ENCODE results near the gene NBPF1. TPM values are rescaled to one million over a fixed set of nuclear protein-coding genes. Genes with fewer than 3 reads are reported as not detected.
A peak's percentile ranks its signal among the peaks of the same experiment; 100 is the strongest.
"Not testable (repeated sequence)": the region's sequence is repeated elsewhere in the genome, so short reads cannot be mapped to it uniquely, and the experiment has no call there.

Gene NBPF1
- total and polyA plus RNA-seq, 9 of the 15 experiments (the other 6 are each of a cell fraction or from before 2014, with no cell fraction given), result 5.2 to 42.6 (median 24.1) TPM

- TF ChIP-seq, protein P1, sequence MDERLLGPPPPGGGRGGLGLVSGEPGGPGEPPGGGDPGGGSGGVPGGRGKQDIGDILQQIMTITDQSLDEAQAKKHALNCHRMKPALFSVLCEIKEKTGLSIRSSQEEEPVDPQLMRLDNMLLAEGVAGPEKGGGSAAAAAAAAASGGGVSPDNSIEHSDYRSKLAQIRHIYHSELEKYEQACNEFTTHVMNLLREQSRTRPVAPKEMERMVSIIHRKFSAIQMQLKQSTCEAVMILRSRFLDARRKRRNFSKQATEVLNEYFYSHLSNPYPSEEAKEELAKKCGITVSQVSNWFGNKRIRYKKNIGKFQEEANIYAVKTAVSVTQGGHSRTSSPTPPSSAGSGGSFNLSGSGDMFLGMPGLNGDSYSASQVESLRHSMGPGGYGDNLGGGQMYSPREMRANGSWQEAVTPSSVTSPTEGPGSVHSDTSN (CRISPR knock-in tag; IDR thresholded peaks at IDR 0.05; ENCODE audit: low read depth), result peak; percentile 6
- TF ChIP-seq, protein P1 (tag; conservative IDR thresholded peaks at IDR 0.05; ENCODE audit: low read depth), result not testable (repeated sequence)
- TF ChIP-seq SETDB1 (IDR thresholded peaks at IDR 0.05; ENCODE audit: low read length) (peak; percentile 70), IRF2 (CRISPR knock-in tag; IDR thresholded peaks at IDR 0.05) (0 out of 2 replicates have a peak, but pooled peaks have one; percentile 18), FOXA3 (CRISPR knock-in tag; conservative IDR thresholded peaks at IDR 0.05 in 1 of 2, IDR thresholded peaks at IDR 0.05 in 1 of 2) (0 out of 4 replicates have a peak, but pooled peaks of 1 of the 2 experiments have one; percentile 54), CBFB (CRISPR knock-in tag; IDR thresholded peaks at IDR 0.05) (0 out of 2 replicates have a peak, but pooled peaks have one; percentile 39), TEAD4 (CRISPR knock-in tag; IDR thresholded peaks at IDR 0.05; ENCODE audit: borderline replicate concordance) (0 out of 2 replicates have a peak, but pooled peaks have one; percentile 14)
- TF ChIP-seq, protein P2, sequence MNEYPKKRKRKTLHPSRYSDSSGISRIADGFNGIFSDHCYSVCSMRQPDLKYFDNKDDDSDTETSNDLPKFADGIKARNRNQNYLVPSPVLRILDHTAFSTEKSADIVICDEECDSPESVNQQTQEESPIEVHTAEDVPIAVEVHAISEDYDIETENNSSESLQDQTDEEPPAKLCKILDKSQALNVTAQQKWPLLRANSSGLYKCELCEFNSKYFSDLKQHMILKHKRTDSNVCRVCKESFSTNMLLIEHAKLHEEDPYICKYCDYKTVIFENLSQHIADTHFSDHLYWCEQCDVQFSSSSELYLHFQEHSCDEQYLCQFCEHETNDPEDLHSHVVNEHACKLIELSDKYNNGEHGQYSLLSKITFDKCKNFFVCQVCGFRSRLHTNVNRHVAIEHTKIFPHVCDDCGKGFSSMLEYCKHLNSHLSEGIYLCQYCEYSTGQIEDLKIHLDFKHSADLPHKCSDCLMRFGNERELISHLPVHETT (CRISPR knock-in tag; conservative IDR thresholded peaks at IDR 0.05 in 1 of 2, IDR thresholded peaks at IDR 0.05 in 1 of 2), result peak in 1 of 2 experiments; percentile 42; a peak in 1 of 4 replicates
- not testable (repeated sequence) for TF ChIP-seq TEAD4 (IDR thresholded peaks at IDR 0.05; ENCODE audit: low read length)
These were observed 10.7 kb upstream of the NBPF1 start (continued) for GRCh38 chr1:16623812-16624719.
